Activated T-helper 1 cell treated with anti-CD3 and anti-CD28 coated beads, Interleukin-12 subunit alpha, Interleukin-12 subunit beta, Interleukin-2, Interleukin-4 antibody, amounts not matched to agents 30 ng/mL and 10 ng/mL and 1 ng/mL, durations not matched to agents 14 hours and 24 hours and 36 hours (primary cell): ENCODE measurements around the gene CORIN. TPM values are rescaled to one million over a fixed set of nuclear protein-coding genes. Genes with fewer than 3 reads are reported as not detected.
A peak's percentile ranks its signal among the peaks of the same experiment; 100 is the strongest.

Source experiments
- DNase-seq: peaks from one replicate; pipeline ENCODE4 v3.0.0; 2021; ENCODE audit warnings: low spot score
- H3K27ac Mint-ChIP-seq: one replicate; pipeline ENCODE4 v1.8.0; 2021; ENCODE audit warnings: mild to moderate bottlenecking, mixed read lengths
- H3K27me3 Mint-ChIP-seq: one replicate; pipeline ENCODE4 v1.8.0; 2022; ENCODE audit warnings: mild to moderate bottlenecking, moderate library complexity, mixed read lengths; ENCODE audit not compliant: insufficient read depth
- H3K36me3 Mint-ChIP-seq: one replicate; pipeline ENCODE4 v1.8.0; 2021; ENCODE audit warnings: low read depth, mixed read lengths
- H3K4me1 Mint-ChIP-seq: one replicate; pipeline ENCODE4 v1.8.0; 2021; ENCODE audit warnings: low read depth, mixed read lengths
- H3K4me3 Mint-ChIP-seq: one replicate; pipeline ENCODE4 v1.8.0; 2021; ENCODE audit warnings: mild to moderate bottlenecking, moderate library complexity, mixed read lengths
- H3K9me3 Mint-ChIP-seq: one replicate; pipeline ENCODE4 v1.8.0; 2021; ENCODE audit warnings: mixed read lengths
- intact Hi-C: fragments of 100-400 bp; cut with micrococcal nuclease; formaldehyde crosslinking; loops from one replicate; pipeline ENCODE4 v1.15.1; 2024
- total RNA-seq: library from RNA; stranded (reverse); gene quantifications from 2 replicates; pipeline ENCODE4 v1.2.3, GENCODE V29; 2022

Gene CORIN, protein sequence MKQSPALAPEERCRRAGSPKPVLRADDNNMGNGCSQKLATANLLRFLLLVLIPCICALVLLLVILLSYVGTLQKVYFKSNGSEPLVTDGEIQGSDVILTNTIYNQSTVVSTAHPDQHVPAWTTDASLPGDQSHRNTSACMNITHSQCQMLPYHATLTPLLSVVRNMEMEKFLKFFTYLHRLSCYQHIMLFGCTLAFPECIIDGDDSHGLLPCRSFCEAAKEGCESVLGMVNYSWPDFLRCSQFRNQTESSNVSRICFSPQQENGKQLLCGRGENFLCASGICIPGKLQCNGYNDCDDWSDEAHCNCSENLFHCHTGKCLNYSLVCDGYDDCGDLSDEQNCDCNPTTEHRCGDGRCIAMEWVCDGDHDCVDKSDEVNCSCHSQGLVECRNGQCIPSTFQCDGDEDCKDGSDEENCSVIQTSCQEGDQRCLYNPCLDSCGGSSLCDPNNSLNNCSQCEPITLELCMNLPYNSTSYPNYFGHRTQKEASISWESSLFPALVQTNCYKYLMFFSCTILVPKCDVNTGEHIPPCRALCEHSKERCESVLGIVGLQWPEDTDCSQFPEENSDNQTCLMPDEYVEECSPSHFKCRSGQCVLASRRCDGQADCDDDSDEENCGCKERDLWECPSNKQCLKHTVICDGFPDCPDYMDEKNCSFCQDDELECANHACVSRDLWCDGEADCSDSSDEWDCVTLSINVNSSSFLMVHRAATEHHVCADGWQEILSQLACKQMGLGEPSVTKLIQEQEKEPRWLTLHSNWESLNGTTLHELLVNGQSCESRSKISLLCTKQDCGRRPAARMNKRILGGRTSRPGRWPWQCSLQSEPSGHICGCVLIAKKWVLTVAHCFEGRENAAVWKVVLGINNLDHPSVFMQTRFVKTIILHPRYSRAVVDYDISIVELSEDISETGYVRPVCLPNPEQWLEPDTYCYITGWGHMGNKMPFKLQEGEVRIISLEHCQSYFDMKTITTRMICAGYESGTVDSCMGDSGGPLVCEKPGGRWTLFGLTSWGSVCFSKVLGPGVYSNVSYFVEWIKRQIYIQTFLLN
- not detected in 2 replicates for total RNA-seq

DNA sequence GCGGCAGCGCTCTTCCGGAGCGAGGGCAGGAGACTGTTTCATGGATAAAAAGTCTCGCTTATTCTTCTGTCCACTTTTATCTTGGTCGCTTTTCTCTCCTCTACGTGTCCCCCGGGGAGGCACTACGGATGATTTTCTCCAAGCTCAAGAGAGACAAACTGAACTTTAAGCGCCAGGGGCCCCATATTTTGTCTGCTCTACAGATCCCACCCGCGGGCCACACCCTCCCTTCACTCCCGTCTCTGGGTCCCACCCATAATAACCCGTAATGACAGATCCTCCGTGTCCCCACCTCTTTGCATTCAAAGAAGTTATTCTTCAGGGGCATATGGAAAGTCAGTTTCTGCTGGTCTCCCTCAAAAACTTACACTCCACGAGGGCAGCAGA lies at the start of gene CORIN:
TSS of gene CORIN (minus strand) at position 160 of the 387 bp plus-strand sequence. CDS start at position 42, 118 bp downstream.
- intact Hi-C loops = loop anchor here (2.0 to 10.0 kb wide), 5 partner anchors 74 to 373 kb away; partner anchors contain the start of genes COMMD8 and NFXL1
- Mint-ChIP-seq H3K9me3 (peaks cover 6% of the 10 kb centered on the region), H3K27me3 (peaks cover 47% of the 10 kb centered on the region), H3K4me1 (peaks cover 28% of the 10 kb centered on the region), H3K27ac (no peak within 1 kb of the TSS), H3K4me3 (peak within 1 kb of the TSS; percentile 80), H3K36me3 (peaks cover 5% of the 10 kb centered on the region)
- DNase-seq = no peak

- no peaks in the 10 kb centered on the region for H3K4me1 Mint-ChIP-seq
- no peaks in the 10 kb centered on the region for H3K9me3 Mint-ChIP-seq
- no peak overlapping the region for H3K27ac Mint-ChIP-seq
- intact Hi-C loops = no loop called here
- peaks cover 40% of the 10 kb centered on the region for H3K36me3 Mint-ChIP-seq
- no peak overlapping the region for H3K4me3 Mint-ChIP-seq
- DNase-seq = no peak
- H3K27me3 Mint-ChIP-seq = no peaks in the 10 kb centered on the region
Measured at GRCh38 chr4:47882228-47882627, 44.4 kb upstream of the CORIN start.

DNA sequence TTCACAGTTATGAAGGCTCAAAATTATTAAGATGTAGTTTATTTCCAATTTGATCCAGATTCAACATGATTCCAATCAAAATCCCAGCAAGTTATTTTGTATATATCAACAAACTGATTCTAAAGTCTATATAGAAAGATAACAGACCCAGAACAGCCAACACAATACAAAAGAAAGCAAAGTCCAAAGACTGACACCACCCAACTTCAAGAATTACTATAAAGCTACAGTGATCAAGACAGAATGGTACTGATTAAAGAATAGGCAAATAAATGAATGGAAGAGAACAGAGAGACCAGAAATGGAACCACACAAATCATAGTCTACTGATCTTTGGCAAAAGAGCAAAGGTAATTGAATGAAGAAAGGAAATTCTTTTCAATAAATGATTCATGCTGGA lies 41.6 kb upstream of the CORIN start:
- Mint-ChIP-seq H3K27me3 (no peaks in the 10 kb centered on the region), H3K4me1 (peaks cover 1% of the 10 kb centered on the region), H3K27ac (no peak overlapping the region), H3K9me3 (no peaks in the 10 kb centered on the region), H3K36me3 (peaks cover 40% of the 10 kb centered on the region), H3K4me3 (no peak overlapping the region)
- intact Hi-C loops = no loop called here
- DNase-seq = no peak

GRCh38 chr4:47876784-47877546 lies 39.1 kb upstream of the CORIN start:
- Mint-ChIP-seq H3K27ac (no peak overlapping the region), H3K9me3 (no peaks in the 10 kb centered on the region), H3K4me3 (no peak overlapping the region), H3K4me1 (peaks cover 8% of the 10 kb centered on the region), H3K36me3 (peaks cover 42% of the 10 kb centered on the region), H3K27me3 (no peaks in the 10 kb centered on the region)
- intact Hi-C loops = no loop called here
- DNase-seq = no peak

GRCh38 chr4:47876310-47876709 lies 38.4 kb upstream of the CORIN start:
- Mint-ChIP-seq H3K27me3 (no peaks in the 10 kb centered on the region), H3K4me1 (peaks cover 8% of the 10 kb centered on the region), H3K27ac (no peak overlapping the region), H3K9me3 (no peaks in the 10 kb centered on the region), H3K36me3 (peaks cover 38% of the 10 kb centered on the region), H3K4me3 (no peak overlapping the region)
- intact Hi-C loops = no loop called here
- no peak for DNase-seq

DNA sequence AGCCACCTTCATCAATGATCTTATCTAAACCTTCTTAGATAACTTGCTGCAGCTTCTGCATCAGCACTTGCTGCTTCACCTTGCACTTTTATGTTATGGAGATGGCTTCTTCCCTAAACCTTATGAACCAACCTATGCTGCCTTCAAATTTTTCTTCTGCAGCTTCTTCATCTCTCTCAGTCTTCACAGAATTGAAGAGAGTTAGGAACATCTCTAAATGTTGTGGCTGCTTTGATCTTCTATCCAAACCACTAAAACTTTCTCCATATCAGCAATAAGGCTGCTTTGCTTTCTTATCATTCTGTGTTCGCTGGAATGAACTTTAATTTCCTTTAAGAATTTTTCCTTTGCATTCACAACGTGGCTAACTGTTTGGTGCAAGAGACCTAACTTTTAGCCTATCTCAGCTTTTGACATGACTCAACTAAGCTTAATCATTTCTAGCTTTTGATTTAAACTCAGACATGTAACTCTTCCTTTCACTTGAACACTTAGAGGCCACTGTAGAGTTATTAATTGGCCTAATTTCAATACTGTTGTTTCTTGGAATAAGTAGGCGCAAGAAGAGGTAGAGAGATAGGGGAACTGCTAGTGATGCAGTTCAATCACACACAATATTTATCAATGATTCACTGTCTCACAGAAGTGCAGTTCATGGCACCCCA lies 36.1 kb upstream of the CORIN start:
- Mint-ChIP-seq H3K4me3 (no peak overlapping the region), H3K36me3 (peaks cover 41% of the 10 kb centered on the region), H3K9me3 (no peaks in the 10 kb centered on the region), H3K27ac (no peak overlapping the region), H3K4me1 (peaks cover 8% of the 10 kb centered on the region), H3K27me3 (no peaks in the 10 kb centered on the region)
- DNase-seq = no peak
- intact Hi-C loops = loop anchor here (1.0 to 2.0 kb wide), 5 partner anchors 8 to 162 kb away; partner anchors contain the start of gene NFXL1

DNA sequence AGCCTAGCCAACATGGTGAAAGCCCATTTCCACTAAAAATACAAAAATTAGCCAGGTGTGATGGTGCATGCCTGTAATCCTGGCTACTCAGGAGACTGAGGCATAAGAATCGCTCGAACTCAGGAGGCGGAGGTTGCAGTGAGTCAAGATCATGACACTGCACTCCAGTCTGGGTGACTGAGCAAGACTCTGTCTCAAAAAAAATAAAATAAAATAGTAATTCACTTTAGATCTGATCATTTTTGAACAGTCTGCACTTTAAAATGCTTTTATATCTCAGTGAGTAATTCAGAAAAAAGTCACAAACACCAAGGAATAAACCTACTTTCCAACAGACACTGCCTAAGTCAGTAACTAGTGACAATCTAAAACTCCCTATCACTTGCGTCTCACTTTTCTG lies 25.6 kb upstream of the CORIN start:
- peaks cover 10% of the 10 kb centered on the region for H3K36me3 Mint-ChIP-seq
- H3K27ac Mint-ChIP-seq = no peak overlapping the region
- intact Hi-C loops = no loop called here
- H3K4me1 Mint-ChIP-seq = no peaks in the 10 kb centered on the region
- no peak for DNase-seq
- no peaks in the 10 kb centered on the region for H3K9me3 Mint-ChIP-seq
- no peaks in the 10 kb centered on the region for H3K27me3 Mint-ChIP-seq
- H3K4me3 Mint-ChIP-seq = no peak overlapping the region

- no peak overlapping the region for H3K4me3 Mint-ChIP-seq
- no peak overlapping the region for H3K27ac Mint-ChIP-seq
- intact Hi-C loops = no loop called here
- no peak for DNase-seq
- peaks cover 9% of the 10 kb centered on the region for H3K36me3 Mint-ChIP-seq
- H3K4me1 Mint-ChIP-seq = no peaks in the 10 kb centered on the region
- no peaks in the 10 kb centered on the region for H3K27me3 Mint-ChIP-seq
- H3K9me3 Mint-ChIP-seq = no peaks in the 10 kb centered on the region
Measured at GRCh38 chr4:47862297-47862696, 24.4 kb upstream of the CORIN start.

GRCh38 chr4:47860305-47860704 lies 22.4 kb upstream of the CORIN start:
- H3K4me1 Mint-ChIP-seq = no peaks in the 10 kb centered on the region
- H3K27ac Mint-ChIP-seq = no peak overlapping the region
- DNase-seq = no peak
- intact Hi-C loops = no loop called here
- H3K36me3 Mint-ChIP-seq = peaks cover 7% of the 10 kb centered on the region
- H3K27me3 Mint-ChIP-seq = no peaks in the 10 kb centered on the region
- no peak overlapping the region for H3K4me3 Mint-ChIP-seq
- no peaks in the 10 kb centered on the region for H3K9me3 Mint-ChIP-seq

DNA sequence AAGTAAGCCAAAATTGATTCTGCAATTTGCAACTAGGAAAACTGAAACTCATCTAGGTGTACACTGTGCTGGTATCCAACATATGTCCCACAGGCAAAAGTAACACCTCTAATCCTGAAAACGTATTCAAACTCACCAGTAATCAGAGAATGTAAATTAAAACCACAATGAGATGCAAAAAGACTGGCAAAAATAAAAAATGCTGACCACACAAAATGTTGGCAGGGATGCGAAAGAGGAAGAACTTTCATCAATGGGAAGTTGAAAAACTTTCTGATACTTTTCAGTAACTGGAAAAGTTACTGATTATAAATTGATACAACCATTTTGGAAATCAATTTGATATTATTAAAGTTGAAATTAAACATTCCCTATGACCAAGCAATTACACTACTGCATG lies 20.1 kb upstream of the CORIN start:
- no peaks in the 10 kb centered on the region for H3K9me3 Mint-ChIP-seq
- DNase-seq = no peak
- no peak overlapping the region for H3K4me3 Mint-ChIP-seq
- no peaks in the 10 kb centered on the region for H3K4me1 Mint-ChIP-seq
- intact Hi-C loops = no loop called here
- H3K36me3 Mint-ChIP-seq = peaks cover 13% of the 10 kb centered on the region
- H3K27ac Mint-ChIP-seq = no peak overlapping the region
- no peaks in the 10 kb centered on the region for H3K27me3 Mint-ChIP-seq

- H3K9me3 Mint-ChIP-seq = no peaks in the 10 kb centered on the region
- H3K36me3 Mint-ChIP-seq = peaks cover 11% of the 10 kb centered on the region
- intact Hi-C loops = no loop called here
- H3K27ac Mint-ChIP-seq = no peak overlapping the region
- no peak for DNase-seq
- H3K27me3 Mint-ChIP-seq = no peaks in the 10 kb centered on the region
- H3K4me3 Mint-ChIP-seq = no peak overlapping the region
- no peaks in the 10 kb centered on the region for H3K4me1 Mint-ChIP-seq
Measured at GRCh38 chr4:47856713-47857112, 18.8 kb upstream of the CORIN start.

GRCh38 chr4:47855350-47855749 lies 17.5 kb upstream of the CORIN start:
- intact Hi-C loops = no loop called here
- no peaks in the 10 kb centered on the region for H3K27me3 Mint-ChIP-seq
- H3K4me1 Mint-ChIP-seq = no peaks in the 10 kb centered on the region
- no peak overlapping the region for H3K4me3 Mint-ChIP-seq
- peaks cover 11% of the 10 kb centered on the region for H3K36me3 Mint-ChIP-seq
- no peaks in the 10 kb centered on the region for H3K9me3 Mint-ChIP-seq
- no peak for DNase-seq
- no peak overlapping the region for H3K27ac Mint-ChIP-seq
